ENCODE data around the gene CAV2.

CAV2 gene

DNA sequence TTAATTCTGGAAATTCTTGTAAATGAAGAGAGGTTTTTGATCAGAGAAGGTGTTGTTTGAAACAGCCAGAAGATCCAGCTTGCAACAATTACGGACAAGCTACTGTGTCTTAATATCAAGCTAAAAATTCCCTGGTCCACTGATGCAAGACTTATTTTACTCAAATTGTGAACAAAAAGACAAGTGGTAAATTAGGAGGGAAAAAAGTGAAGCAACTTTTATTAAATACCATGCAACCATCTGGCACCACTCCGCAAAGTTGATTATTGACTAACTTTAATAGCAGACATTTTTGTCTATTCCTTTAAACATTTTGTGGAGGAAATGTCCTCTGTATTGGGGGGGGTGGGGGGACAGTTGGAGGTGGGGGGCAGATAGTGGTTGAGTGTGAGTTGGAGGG lies 5.1 kb upstream of the CAV2 start:
- H3K27me3 ChIP-seq (ENCODE audit: control insufficient read depth in 1 of 2, insufficient read depth in 2 of 2, low read length in 2 of 2): no peaks in the 10 kb centered on the region
- H3K4me1 ChIP-seq (ENCODE audit: control insufficient read depth in 1 of 2, insufficient read depth in 2 of 2, low read length in 2 of 2): peaks cover 3 to 5% of the 10 kb centered on the region in 2 donors
- no peak overlapping the region for H3K9ac ChIP-seq (ENCODE audit: low read depth in 1 of 2, low read length in 2 of 2)
- H3K27ac ChIP-seq (ENCODE audit: low read depth, low read length): no peak overlapping the region
- no peak overlapping the region for H3K4me3 ChIP-seq (ENCODE audit: low read depth in 1 of 2, low read length in 2 of 2)
- H3K9me3 ChIP-seq (ENCODE audit: control insufficient read depth in 1 of 2, low read length in 2 of 2): no peaks in the 10 kb centered on the region
- no peaks in the 10 kb centered on the region for H3K36me3 ChIP-seq (ENCODE audit: control insufficient read depth in 1 of 2, insufficient read depth in 2 of 2, low read length in 2 of 2)

DNA sequence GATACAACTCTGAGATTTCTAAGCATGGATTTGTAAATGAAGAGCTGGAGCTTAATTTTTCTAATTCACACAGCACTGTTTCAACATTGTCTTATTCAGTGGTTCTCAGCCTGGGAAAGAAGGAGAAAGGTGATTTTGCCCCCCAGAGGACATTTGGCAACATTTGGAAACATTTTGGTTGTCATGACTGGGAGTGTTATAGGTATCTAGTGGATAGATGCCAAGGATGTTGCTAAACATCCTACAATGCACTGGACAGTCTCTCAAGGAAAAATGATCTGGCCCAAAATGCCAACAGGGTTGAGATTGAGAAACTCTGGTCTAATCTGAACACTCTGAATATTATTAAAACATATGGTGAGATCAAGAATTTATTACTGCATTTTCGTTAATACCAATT lies 3.8 kb upstream of the CAV2 start:
- Histone ChIP-seq H3K9me3 (ENCODE audit: control insufficient read depth in 1 of 2, low read length in 2 of 2) (no peaks in the 10 kb centered on the region), H3K27ac (ENCODE audit: low read depth, low read length) (no peak overlapping the region), H3K4me1 (ENCODE audit: control insufficient read depth in 1 of 2, insufficient read depth in 2 of 2, low read length in 2 of 2) (peaks cover 13 to 16% of the 10 kb centered on the region in 2 donors), H3K27me3 (ENCODE audit: control insufficient read depth in 1 of 2, insufficient read depth in 2 of 2, low read length in 2 of 2) (peaks cover 7 to 9% of the 10 kb centered on the region in 2 donors), H3K36me3 (ENCODE audit: control insufficient read depth in 1 of 2, insufficient read depth in 2 of 2, low read length in 2 of 2) (no peaks in the 10 kb centered on the region), H3K4me3 (ENCODE audit: low read depth in 1 of 2, low read length in 2 of 2) (no peak overlapping the region), H3K9ac (ENCODE audit: low read depth in 1 of 2, low read length in 2 of 2) (no peak overlapping the region)

DNA sequence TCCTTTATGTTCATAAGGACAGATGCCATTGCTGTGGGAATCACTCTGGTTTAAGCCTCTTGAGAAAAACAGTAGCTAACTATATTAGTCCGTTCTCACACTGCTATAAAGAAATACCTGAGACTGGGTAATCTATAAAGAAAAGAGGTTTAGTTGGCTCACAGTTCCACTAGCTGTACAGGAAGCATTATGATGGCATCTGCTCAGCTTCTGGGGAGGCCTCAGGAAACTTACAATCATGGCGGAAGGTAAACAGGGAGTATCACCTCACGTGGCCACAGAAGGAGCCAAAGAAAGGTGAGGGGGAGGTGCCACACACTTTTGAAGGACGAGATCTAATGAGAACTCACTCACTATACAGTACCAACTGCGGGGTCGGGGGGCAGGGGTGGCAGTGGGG lies 2.9 kb upstream of the CAV2 start:
- Histone ChIP-seq H3K27me3 (ENCODE audit: control insufficient read depth in 1 of 2, insufficient read depth in 2 of 2, low read length in 2 of 2) (peaks cover 8 to 10% of the 10 kb centered on the region in 2 donors), H3K4me1 (ENCODE audit: control insufficient read depth in 1 of 2, insufficient read depth in 2 of 2, low read length in 2 of 2) (peaks cover 21 to 22% of the 10 kb centered on the region in 2 donors), H3K36me3 (ENCODE audit: control insufficient read depth in 1 of 2, insufficient read depth in 2 of 2, low read length in 2 of 2) (no peaks in the 10 kb centered on the region), H3K27ac (ENCODE audit: low read depth, low read length) (no peak overlapping the region), H3K9ac (ENCODE audit: low read depth in 1 of 2, low read length in 2 of 2) (no peak overlapping the region), H3K9me3 (ENCODE audit: control insufficient read depth in 1 of 2, low read length in 2 of 2) (no peaks in the 10 kb centered on the region), H3K4me3 (ENCODE audit: low read depth in 1 of 2, low read length in 2 of 2) (no peak overlapping the region)

DNA sequence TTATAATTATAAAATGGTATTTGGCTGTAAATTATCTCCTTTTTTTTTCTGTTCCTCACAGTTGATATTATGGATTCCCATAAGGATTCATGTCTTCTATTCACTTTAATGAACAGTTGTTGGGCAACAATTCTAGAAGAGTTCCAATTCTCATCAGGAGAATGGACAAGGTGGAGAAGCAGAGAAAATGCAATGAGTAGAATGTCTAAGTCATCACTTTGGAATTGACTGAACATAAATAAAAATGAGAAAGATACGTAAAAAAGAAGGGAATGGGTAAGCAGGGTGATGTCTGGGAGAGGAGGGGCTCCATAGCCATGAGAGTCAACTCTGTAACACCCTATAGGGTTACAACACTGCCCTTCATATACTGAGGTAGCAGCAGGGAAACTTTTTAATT lies 1.8 kb upstream of the CAV2 start:
- no peak overlapping the region for H3K27ac ChIP-seq (ENCODE audit: low read depth, low read length)
- peaks cover 8 to 10% of the 10 kb centered on the region in 2 donors for H3K27me3 ChIP-seq (ENCODE audit: control insufficient read depth in 1 of 2, insufficient read depth in 2 of 2, low read length in 2 of 2)
- peaks cover 26 to 32% of the 10 kb centered on the region in 2 donors for H3K4me1 ChIP-seq (ENCODE audit: control insufficient read depth in 1 of 2, insufficient read depth in 2 of 2, low read length in 2 of 2)
- no peak overlapping the region for H3K9ac ChIP-seq (ENCODE audit: low read depth in 1 of 2, low read length in 2 of 2)
- H3K4me3 ChIP-seq (ENCODE audit: low read depth in 1 of 2, low read length in 2 of 2): no peak overlapping the region
- no peaks in the 10 kb centered on the region for H3K36me3 ChIP-seq (ENCODE audit: control insufficient read depth in 1 of 2, insufficient read depth in 2 of 2, low read length in 2 of 2)
- no peaks in the 10 kb centered on the region for H3K9me3 ChIP-seq (ENCODE audit: control insufficient read depth in 1 of 2, low read length in 2 of 2)

DNA sequence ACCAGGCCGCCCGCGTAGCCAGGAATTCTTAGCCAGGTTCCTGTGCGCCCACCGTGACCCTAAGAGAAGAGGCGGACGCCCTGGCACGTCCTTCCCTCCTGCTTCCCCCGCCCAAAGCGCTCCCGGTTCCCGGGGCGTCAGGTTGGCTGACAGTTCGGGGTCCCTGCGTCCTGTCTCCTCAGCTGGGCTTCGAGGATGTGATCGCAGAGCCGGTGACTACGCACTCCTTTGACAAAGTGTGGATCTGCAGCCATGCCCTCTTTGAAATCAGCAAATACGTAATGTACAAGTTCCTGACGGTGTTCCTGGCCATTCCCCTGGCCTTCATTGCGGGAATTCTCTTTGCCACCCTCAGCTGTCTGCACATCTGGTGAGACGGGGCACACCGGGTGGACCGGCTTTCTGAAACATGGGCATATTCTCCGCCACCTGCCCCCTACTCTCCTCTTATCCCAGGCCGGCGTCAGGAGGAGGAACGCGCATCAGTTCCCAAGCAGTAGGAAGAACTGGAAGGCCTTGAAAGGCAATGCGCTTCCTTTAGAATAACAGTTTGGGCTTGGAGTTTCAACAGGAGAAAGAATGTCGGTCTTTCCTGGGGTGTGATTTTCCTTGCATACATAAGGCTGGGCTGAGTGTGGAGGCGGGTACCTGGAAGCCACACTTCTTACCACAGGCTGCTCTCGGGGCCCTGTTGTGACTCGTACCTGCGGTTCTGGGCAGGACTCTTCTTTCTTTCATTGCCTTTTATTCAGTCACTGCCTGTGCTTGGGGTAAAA lies 728 bp downstream of the CAV2 start:
- peak overlapping the region; percentile 81 for H3K27ac ChIP-seq (ENCODE audit: low read depth, low read length)
- H3K27me3 ChIP-seq (ENCODE audit: control insufficient read depth in 1 of 2, insufficient read depth in 2 of 2, low read length in 2 of 2): peaks cover 10 to 12% of the 10 kb centered on the region in 2 donors
- H3K9ac ChIP-seq (ENCODE audit: low read depth in 1 of 2, low read length in 2 of 2): peak overlapping the region; percentile 79 to 80
- H3K9me3 ChIP-seq (ENCODE audit: control insufficient read depth in 1 of 2, low read length in 2 of 2): no peaks in the 10 kb centered on the region
- no peaks in the 10 kb centered on the region for H3K36me3 ChIP-seq (ENCODE audit: control insufficient read depth in 1 of 2, insufficient read depth in 2 of 2, low read length in 2 of 2)
- peaks cover 26 to 32% of the 10 kb centered on the region in 2 donors for H3K4me1 ChIP-seq (ENCODE audit: control insufficient read depth in 1 of 2, insufficient read depth in 2 of 2, low read length in 2 of 2)
- peak overlapping the region; percentile 77 to 80 for H3K4me3 ChIP-seq (ENCODE audit: low read depth in 1 of 2, low read length in 2 of 2)

DNA sequence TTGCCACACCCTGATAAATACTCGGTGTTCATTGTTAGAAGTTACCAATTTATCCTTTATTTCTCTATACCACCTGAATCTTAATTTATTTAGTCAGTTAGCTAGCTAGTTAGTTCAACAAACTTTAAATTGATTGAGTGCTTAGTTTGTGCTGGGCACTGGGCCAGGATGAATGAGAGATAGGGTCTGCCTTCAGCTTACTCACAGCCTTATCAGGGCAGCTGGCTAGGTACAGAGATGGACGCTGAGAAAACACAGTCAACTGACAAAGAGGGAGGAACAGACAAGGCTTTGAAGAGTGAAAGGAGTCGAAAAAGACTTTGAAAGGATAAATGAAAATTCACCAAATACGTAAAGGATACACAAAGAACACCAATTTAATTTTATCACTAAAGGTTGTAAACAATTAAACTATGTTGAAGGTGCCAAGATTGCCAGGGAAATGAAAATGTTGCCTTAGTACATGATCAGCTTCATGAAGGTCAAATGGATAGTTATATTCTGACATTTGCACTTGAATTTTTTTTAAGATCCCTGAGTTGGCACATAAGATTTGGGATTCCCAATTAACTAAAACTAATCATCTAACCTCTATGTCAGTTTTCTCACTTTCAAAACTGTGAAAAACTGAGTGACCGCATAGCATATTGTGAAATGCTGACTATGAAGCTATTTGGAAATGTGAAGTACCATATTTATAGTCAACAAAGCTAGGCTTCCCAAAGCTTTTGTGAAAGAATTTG lies 2.1 kb downstream of the CAV2 start:
- no peaks in the 10 kb centered on the region for H3K9me3 ChIP-seq (ENCODE audit: control insufficient read depth in 1 of 2, low read length in 2 of 2)
- H3K27ac ChIP-seq (ENCODE audit: low read depth, low read length): no peak overlapping the region
- H3K4me1 ChIP-seq (ENCODE audit: control insufficient read depth in 1 of 2, insufficient read depth in 2 of 2, low read length in 2 of 2): peaks cover 26 to 32% of the 10 kb centered on the region in 2 donors
- peak overlapping the region in 1 of 2 donors; percentile 13 for H3K4me3 ChIP-seq (ENCODE audit: low read depth in 1 of 2, low read length in 2 of 2)
- H3K36me3 ChIP-seq (ENCODE audit: control insufficient read depth in 1 of 2, insufficient read depth in 2 of 2, low read length in 2 of 2): no peaks in the 10 kb centered on the region
- peaks cover 10 to 12% of the 10 kb centered on the region in 2 donors for H3K27me3 ChIP-seq (ENCODE audit: control insufficient read depth in 1 of 2, insufficient read depth in 2 of 2, low read length in 2 of 2)
- H3K9ac ChIP-seq (ENCODE audit: low read depth in 1 of 2, low read length in 2 of 2): no peak overlapping the region

DNA sequence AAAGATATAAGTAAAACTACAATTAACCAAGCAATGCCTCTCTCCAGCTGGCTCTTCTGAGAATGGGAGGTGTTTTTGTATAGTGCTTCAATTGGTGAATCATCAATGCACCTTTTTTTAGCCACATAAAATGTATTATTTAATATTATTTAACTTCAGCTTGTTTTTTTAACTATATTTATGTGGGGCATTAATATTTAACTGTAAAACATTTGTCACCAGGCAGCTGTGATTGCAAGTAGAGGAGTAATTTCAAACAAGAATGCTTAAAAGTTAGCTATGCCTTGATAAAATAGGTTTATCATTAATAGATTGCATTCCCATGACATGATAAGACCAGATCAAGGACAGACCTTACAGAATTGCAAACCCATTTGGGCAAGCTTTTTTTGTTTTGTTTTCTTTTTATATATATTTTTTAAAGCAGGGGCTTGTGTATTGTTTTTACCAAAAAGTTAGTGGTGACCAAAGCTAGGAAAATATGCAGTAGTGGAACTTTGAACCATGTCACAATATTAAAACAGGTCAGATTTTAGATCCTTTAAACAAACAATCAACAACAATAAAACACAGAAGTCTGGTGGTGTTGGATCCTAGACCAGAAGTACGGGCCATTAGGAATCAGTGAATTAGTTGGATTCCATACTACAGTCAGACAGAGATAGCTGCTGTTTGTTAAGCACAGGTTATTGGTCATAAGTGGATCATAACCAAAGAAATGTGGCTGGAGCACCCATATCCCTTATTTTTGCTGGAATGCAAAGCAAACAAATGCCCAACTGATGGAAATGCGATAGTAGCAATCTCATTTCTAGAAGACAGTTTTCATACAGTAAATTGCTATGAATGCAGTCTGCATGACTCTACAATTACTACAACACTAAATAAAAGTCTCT lies 2.9 kb downstream of the CAV2 start:
- Histone ChIP-seq H3K4me3 (ENCODE audit: low read depth in 1 of 2, low read length in 2 of 2) (peak overlapping the region in 1 of 2 donors; percentile 13), H3K9ac (ENCODE audit: low read depth in 1 of 2, low read length in 2 of 2) (no peak overlapping the region), H3K9me3 (ENCODE audit: control insufficient read depth in 1 of 2, low read length in 2 of 2) (no peaks in the 10 kb centered on the region), H3K27me3 (ENCODE audit: control insufficient read depth in 1 of 2, insufficient read depth in 2 of 2, low read length in 2 of 2) (peaks cover 10 to 12% of the 10 kb centered on the region in 2 donors), H3K36me3 (ENCODE audit: control insufficient read depth in 1 of 2, insufficient read depth in 2 of 2, low read length in 2 of 2) (no peaks in the 10 kb centered on the region), H3K4me1 (ENCODE audit: control insufficient read depth in 1 of 2, insufficient read depth in 2 of 2, low read length in 2 of 2) (peaks cover 26 to 32% of the 10 kb centered on the region in 2 donors), H3K27ac (ENCODE audit: low read depth, low read length) (no peak overlapping the region)

DNA sequence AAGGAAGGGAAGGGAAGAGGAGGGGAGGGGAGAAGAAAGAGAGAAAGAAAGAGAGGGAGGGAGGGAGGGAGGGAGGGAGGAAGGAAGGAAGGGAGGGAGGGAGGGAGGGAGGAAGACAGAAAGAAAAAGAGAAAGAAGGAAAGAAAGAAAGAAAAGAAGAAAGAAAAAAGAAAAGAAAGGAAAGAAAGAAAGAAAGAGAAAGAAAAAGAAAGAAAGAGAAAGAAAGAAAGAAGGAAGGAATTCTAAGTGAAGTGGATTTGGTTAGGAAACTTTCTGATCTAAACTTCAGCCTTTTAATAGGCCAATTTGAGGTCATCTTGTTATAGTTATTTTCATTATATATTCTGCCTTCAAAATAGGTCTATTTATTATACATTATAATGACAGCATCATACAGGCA lies 4.3 kb downstream of the CAV2 start:
- Histone ChIP-seq H3K9me3 (ENCODE audit: control insufficient read depth in 1 of 2, low read length in 2 of 2) (no peaks in the 10 kb centered on the region), H3K27me3 (ENCODE audit: control insufficient read depth in 1 of 2, insufficient read depth in 2 of 2, low read length in 2 of 2) (peaks cover 10 to 12% of the 10 kb centered on the region in 2 donors), H3K36me3 (ENCODE audit: control insufficient read depth in 1 of 2, insufficient read depth in 2 of 2, low read length in 2 of 2) (no peaks in the 10 kb centered on the region), H3K9ac (ENCODE audit: low read depth in 1 of 2, low read length in 2 of 2) (no peak overlapping the region), H3K27ac (ENCODE audit: low read depth, low read length) (no peak overlapping the region), H3K4me1 (ENCODE audit: control insufficient read depth in 1 of 2, insufficient read depth in 2 of 2, low read length in 2 of 2) (peaks cover 26 to 31% of the 10 kb centered on the region in 2 donors), H3K4me3 (ENCODE audit: low read depth in 1 of 2, low read length in 2 of 2) (no peak overlapping the region)

DNA sequence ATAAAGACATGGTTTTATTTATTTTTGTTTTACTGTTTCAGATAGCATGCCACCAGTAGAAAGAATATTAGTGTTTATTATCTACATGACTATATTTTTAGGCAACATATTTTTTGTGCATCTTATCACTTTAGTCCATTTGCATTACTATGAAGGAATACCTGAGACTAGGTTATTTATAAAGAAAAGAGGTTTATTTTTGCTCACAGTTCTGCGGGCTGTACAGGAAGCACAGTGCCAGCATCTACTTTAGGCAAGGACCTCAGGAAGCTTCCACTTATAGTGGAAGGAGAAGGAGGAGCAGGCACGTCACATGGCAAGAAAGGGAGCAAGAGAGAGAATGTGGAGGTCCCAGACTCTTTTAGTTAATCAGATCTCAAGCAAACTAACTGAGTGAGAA lies 5.7 kb downstream of the CAV2 start:
- peaks cover 6 to 9% of the 10 kb centered on the region in 2 donors for H3K27me3 ChIP-seq (ENCODE audit: control insufficient read depth in 1 of 2, insufficient read depth in 2 of 2, low read length in 2 of 2)
- no peak overlapping the region for H3K27ac ChIP-seq (ENCODE audit: low read depth, low read length)
- peaks cover 17 to 20% of the 10 kb centered on the region in 2 donors for H3K4me1 ChIP-seq (ENCODE audit: control insufficient read depth in 1 of 2, insufficient read depth in 2 of 2, low read length in 2 of 2)
- no peak overlapping the region for H3K4me3 ChIP-seq (ENCODE audit: low read depth in 1 of 2, low read length in 2 of 2)
- H3K36me3 ChIP-seq (ENCODE audit: control insufficient read depth in 1 of 2, insufficient read depth in 2 of 2, low read length in 2 of 2): no peaks in the 10 kb centered on the region
- no peaks in the 10 kb centered on the region for H3K9me3 ChIP-seq (ENCODE audit: control insufficient read depth in 1 of 2, low read length in 2 of 2)
- H3K9ac ChIP-seq (ENCODE audit: low read depth in 1 of 2, low read length in 2 of 2): no peak overlapping the region
